ENCODE measurements around the gene UBE3C. TPM values are rescaled to one million over a fixed set of nuclear protein-coding genes. Genes with fewer than 3 reads are reported as not detected.

The UBE3C gene
- total RNA-seq, 1 donor from 2014 or later = 69.1 TPM

Other genes with a start within 250 kb of the UBE3C start
- 52.0 and 52.7 TPM in 2 replicates for gene LMBR1, start 245.7 kb upstream of the UBE3C start, total RNA-seq
- gene NOM1, start 189.2 kb upstream of the UBE3C start, total RNA-seq = 32.8 and 34.5 TPM in 2 replicates
- 0.14 TPM in 1 of 2 replicates, not detected in the other for gene MNX1, start 128.3 kb upstream of the UBE3C start, total RNA-seq
- gene DNAJB6, start 198.1 kb downstream of the UBE3C start, total RNA-seq = 86.5 and 88.5 TPM in 2 replicates

All from T-helper 2 cell treated with Interferon-gamma antibody and Interleukin-4, amounts not matched to agents 100 ng/mL and 5 ng/mL, for 36 hours (primary cell).